ENCODE measurements around the gene PCBP3.
A peak's percentile ranks its signal among the peaks of the same experiment; 100 is the strongest.
"Not testable (repeated sequence)": the region's sequence is repeated elsewhere in the genome, so short reads cannot be mapped to it uniquely, and the experiment has no call there.

Gene PCBP3

GRCh38 chr21:45940621-45941337, 297.3 kb downstream of the PCBP3 start:
- DNase-seq = no peak

GRCh38 chr21:45941338-45941710, 297.8 kb downstream of the PCBP3 start:
- DNase-seq = no peak

GRCh38 chr21:45941717-45942546, 298.4 kb downstream of the PCBP3 start:
- no peak for DNase-seq

- DNase-seq = no peak
Measured at GRCh38 chr21:45942755-45943629, 299.5 kb downstream of the PCBP3 start.

- DNase-seq = no peak
Measured at GRCh38 chr21:45943630-45944540, 300.4 kb downstream of the PCBP3 start.

GRCh38 chr21:45944601-45945000, 301.1 kb downstream of the PCBP3 start:
- DNase-seq = no peak

GRCh38 chr21:45945066-45945867, 301.7 kb downstream of the PCBP3 start:
- no peak for DNase-seq

GRCh38 chr21:45945868-45946210, 302.3 kb downstream of the PCBP3 start:
- DNase-seq = no peak

- DNase-seq = no peak
Measured at GRCh38 chr21:45947296-45947695, 303.8 kb downstream of the PCBP3 start.

GRCh38 chr21:45947716-45948255, 304.3 kb downstream of the PCBP3 start:
- no peak for DNase-seq

GRCh38 chr21:45948576-45949141, 305.1 kb downstream of the PCBP3 start:
- no peak for DNase-seq

GRCh38 chr21:45949928-45950739, 306.6 kb downstream of the PCBP3 start:
- no peak for DNase-seq

- peak; percentile 35 for DNase-seq
Measured at GRCh38 chr21:45950740-45951515, 307.4 kb downstream of the PCBP3 start.

GRCh38 chr21:45951676-45952075, 308.2 kb downstream of the PCBP3 start:
- DNase-seq = no peak

- DNase-seq = not testable (repeated sequence)
Measured at GRCh38 chr21:45952527-45952926, 309.0 kb downstream of the PCBP3 start.

GRCh38 chr21:45952974-45953373, 309.4 kb downstream of the PCBP3 start:
- DNase-seq = no peak

GRCh38 chr21:45954261-45954660, 310.7 kb downstream of the PCBP3 start:
- no peak for DNase-seq

GRCh38 chr21:45954921-45955320, 311.4 kb downstream of the PCBP3 start:
- no peak for DNase-seq

GRCh38 chr21:45957551-45957950, 314.0 kb downstream of the PCBP3 start:
- DNase-seq = no peak
